Kidney capillary endothelial cell (primary cell): Measurements from ENCODE around the gene SUPT5H.
"Not testable (repeated sequence)": the region's sequence is repeated elsewhere in the genome, so short reads cannot be mapped to it uniquely, and the experiment has no call there.

Source experiments
- DNase-seq: peaks from one replicate; pipeline ENCODE4 v3.0.0-alpha.2; 2018; ENCODE audit warnings: low spot score

The SUPT5H gene

DNA sequence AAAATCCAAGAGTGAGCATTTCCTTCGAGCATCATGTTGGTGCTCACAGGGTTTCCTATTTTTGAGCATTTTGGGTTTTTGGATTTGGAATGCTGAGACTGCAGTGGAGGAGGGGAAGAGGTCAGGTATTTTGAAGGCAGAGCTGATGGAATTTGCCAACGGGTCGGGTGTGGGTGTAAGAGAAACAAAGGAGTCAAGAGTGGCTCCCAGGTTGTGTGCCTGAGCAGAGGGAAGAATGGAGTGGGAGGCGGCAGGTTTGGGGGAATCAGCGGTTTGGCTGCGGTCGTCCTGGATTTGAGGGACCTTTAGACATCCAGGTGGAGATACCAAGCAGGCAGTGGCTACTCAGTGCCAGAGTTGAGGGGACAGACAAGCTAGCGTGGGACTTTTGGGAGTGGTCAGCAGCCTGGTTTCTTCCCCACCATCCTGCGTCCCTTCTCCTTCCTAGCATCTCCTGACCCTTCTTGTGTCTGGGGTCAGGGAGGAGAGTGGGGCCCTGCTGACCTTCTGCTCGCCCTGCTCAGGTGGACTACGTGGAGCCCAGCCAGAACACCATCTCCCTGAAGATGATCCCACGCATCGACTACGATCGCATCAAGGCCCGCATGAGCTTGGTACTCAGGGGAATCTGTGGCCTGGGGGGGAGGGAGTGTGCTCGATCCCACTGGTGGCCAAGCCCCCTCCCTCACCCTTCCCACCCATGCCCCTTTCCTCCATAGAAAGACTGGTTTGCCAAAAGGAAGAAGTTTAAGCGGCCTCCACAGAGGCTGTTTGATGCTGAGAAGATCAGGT is 20.8 kb downstream of the SUPT5H start:
- DNase-seq = no peak

GRCh38 chr19:39467941-39468340 is 22.6 kb downstream of the SUPT5H start:
- no peak for DNase-seq

- DNase-seq = no peak
Observed at GRCh38 chr19:39469036-39469435, 23.7 kb downstream of the SUPT5H start.

GRCh38 chr19:39469567-39469966 is 24.2 kb downstream of the SUPT5H start:
- DNase-seq = no peak

- DNase-seq = no peak
Observed at GRCh38 chr19:39470724-39471339, 25.4 kb downstream of the SUPT5H start.

DNA sequence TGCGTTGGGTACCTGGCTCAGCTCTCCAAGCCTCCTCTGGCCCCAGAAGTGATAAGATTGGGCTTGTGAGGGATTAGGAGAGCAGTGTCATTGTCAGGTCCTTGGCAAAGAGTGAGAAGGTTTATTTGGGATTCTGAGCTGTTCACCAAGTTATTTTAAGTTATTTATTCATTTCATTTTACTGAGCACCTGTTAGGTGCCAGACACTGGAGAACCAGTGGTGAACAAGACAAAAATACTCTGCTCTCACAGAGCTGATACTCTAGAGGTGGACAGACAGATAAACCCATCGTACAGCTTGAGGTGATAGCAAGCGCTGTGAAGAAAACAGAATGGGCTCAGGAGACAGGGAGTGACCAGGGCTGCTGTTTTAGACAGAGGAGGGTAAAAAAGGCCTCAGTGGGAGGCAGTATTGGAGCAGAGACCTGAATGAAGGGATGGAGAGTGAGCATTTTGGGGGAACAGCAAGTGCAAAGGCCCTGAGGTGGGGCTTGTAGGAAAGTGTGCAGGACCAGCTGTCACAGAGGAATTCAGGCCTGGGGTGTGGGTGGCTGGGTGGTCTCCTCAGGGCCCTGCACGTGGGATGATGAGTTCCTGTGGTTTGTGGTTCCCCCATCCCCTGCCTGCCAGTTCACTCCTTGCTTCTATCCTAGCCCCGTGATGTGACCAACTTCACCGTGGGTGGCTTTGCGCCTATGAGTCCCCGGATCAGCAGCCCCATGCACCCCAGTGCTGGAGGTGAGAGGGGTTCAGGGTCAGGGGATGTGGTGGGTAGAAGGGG is 26.6 kb downstream of the SUPT5H start:
- DNase-seq = no peak

- no peak for DNase-seq
Observed at GRCh38 chr19:39472746-39473442, 27.5 kb downstream of the SUPT5H start.

- no peak for DNase-seq
Observed at GRCh38 chr19:39473443-39473960, 28.1 kb downstream of the SUPT5H start.

- DNase-seq = peak; percentile 21
Observed at GRCh38 chr19:39474139-39474620, 28.8 kb downstream of the SUPT5H start.

DNA sequence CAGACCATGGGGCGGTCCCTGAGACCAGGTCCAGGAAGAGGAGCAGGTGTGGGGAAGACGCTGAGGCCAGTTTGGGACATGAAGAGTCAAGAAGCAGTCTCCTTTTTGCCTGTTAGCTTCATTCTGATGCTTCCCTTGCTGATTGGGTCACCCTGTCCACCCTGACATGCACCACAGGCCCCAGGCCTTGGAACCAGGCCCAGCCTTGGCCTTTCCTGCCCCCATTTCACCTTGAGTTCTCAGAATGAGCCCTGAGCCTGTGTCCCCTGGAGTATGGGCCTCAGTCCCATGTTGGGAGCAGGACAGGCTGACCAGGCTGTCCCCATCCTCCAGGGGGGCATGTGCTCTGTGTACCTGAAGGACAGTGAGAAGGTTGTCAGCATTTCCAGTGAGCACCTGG is 30.4 kb downstream of the SUPT5H start:
- DNase-seq = no peak

DNA sequence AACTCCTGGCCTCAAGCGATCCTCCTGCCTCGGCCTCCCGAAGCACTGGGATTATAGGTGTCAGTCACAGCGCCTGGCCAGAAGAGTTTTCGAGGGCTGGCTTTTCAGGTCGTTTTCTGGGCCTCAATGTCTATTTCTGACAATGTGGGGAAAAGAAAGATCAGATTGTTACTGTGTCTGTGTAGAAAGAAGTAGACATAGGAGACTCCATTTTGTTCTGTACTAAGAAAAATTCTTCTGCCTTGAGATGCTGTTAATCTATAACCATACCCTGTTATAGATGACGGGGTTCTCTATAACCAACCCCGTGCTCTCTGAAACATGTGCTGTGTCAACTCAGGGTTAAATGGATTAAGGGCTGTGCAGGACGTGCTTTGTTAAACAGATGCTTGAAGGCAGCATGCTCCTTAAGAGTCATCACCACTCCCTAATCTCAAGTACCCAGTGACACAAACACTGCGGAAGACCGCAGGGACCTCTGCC is 34.0 kb downstream of the SUPT5H start:
- DNase-seq = not testable (repeated sequence)

DNA sequence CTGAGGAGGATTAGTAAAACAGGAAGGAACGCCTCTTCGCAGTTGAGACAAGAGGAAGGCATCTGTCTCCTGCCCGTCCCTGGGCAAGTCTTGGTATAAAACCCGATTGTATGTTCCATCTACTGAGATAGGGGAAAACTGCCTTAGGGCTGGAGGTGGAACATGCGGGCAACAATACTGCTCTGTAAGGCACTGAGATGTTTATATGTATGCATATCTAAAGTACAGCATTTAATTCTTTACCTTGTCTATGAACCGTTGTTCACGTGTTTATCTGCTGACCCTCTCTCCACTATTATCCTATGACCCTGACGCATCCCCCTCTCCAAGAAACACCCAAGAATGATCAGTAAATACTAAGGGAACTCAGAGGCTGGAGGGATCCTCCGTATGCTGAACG is 34.5 kb downstream of the SUPT5H start:
- peak; percentile 7 for DNase-seq

- DNase-seq = peak; percentile 96
Observed at GRCh38 chr19:39480337-39481228, 35.2 kb downstream of the SUPT5H start, which contains the start of gene TIMM50. Gene TIMM50, plus strand, starts transcription at chr19:39480838. Its CDS starts 16 bp downstream, at chr19:39480854.

DNA sequence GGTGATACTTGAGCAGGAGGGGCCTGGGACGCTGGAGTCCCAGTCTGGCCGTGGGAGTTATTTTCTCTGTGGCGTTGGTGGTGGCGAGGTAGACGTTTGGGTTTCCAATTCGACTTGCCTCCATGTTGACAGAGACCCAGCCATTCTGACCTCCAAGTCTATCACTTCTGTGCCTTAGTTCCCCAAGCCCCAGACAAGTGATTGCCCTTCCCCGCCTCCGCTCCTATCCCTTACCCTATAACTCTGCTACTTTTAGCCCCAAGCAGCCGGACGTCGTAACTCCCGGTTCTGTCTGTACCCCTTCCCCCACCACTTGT is 35.8 kb downstream of the SUPT5H start:
- peak; percentile 15 for DNase-seq

- DNase-seq = no peak
Observed at GRCh38 chr19:39481676-39482075, 36.3 kb downstream of the SUPT5H start.

DNA sequence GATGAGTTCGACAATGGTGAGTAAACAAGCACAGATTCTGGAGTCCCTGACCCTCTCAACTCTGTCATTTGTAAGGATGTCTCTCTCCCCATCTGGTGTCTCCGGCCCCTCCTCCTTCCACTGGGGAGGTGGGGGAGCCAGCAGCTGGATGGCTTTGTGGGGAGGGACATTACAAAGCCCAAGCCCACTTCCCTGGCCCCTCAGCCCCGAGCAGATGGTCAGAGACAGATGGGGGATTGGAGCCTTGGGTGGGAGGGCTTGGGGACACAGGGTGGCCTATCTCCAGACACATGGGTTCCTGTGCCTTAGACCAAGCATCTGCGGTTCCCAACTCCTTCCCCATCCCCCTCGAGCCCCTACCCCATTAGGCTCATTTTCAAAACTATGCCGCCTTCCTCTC is 37.8 kb downstream of the SUPT5H start:
- no peak for DNase-seq

GRCh38 chr19:39489756-39490155 is 44.4 kb downstream of the SUPT5H start:
- no peak for DNase-seq

DNA sequence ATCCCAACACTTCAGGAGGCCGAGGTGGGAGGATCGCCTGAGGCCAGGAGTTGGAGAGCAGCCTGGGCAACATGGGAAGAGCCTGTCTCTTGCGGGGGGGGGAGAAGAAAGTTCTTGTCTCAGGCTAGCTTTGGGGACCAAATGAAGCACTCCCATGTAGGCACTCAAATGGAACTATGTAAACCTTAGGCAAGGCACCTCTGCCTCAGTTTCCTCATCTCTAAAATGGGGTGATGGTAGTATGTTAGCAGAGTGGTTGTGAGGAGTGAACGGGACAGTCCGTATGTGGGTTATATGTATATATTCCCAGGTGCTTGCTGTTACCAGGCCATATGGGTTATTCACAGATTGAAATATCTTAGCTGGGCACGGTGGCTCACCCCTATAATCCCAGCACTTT is 46.8 kb downstream of the SUPT5H start:
- DNase-seq = no peak

DNA sequence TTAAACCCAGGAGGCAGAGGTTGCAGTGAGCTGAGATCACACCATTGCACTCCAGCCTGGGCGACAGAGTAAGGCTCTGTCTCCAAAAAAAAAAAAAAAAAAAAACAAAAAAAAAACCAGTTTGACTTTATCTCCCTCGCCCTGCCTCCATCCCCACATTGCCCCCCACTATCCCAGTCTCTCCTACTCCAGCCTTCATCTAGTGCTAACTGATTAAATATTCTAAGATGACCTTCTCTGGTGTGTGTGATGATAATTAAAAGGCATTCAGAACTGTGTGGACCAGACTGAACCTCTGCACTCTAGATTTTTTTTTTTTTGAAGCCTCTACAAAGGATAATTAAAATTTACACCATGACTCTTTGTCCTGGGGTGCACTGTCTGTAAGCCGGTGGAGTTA is 47.4 kb downstream of the SUPT5H start:
- DNase-seq = no peak

DNA sequence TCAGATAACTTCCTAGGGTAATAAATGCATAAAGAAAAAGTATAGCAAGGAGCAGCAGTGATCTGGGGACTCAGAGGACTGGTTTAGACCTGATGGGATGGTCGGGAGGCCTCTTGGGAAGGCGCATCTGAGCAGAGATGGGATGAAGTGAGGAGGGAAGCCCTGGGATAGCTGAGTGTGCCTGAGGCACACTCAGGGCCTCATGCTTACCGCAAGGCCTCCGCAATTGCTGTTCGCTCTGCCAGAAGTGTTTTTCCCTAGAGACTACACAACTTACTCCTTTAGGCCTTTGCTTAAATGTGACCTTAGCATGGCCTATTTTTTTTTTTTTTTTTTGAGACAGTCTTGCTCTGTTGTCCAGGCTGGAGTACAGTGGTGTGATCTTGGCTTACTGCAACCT is 49.3 kb downstream of the SUPT5H start:
- DNase-seq = no peak

- no peak for DNase-seq
Observed at GRCh38 chr19:39496063-39496462, 50.7 kb downstream of the SUPT5H start.
